NCI-H2107 treated with DMSO at 0.1 percent for 48 hours (cell line): Measurements from ENCODE around the gene DGAT2L6.

ENCODE experiments used
- DNase-seq: peaks from one replicate; lab custom pipeline; 2025; ENCODE audit not compliant: unreplicated experiment; lab: John Stamatoyannopoulos, UW

The DGAT2L6 gene

DNA sequence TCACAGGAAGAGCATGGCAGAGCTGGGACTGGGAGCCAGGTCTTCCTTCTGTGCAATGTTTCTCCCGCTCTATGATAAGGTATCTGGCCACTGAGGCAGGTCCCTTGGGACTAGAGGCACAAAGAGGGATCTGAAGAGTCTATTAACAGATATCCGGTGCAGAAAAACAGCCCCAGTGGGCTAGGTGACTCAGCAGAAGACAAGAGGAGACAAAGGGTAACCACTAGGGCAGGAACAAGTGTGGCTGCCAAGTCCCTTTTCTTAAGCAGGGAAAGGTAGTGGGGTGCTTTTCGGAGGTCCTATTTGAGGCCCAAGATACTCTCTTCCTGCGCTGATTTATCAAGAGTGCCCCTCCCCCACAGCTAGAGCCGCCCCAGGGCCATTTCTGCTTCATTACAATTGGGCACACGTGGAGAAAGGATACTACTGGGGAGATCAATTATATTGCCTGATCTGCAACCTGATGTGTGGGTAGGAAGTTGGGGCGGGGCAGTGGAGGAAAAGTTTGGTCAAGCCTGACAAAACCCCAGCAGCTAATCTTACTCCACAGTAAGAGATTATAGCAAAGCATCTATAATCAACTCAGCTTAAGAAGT, at the start of gene DGAT2L6:
Gene DGAT2L6 (plus strand): TSS at position 546 of the 596 bp plus-strand sequence. CDS start 100 bp downstream, outside the sequence.
- DNase-seq = peak; percentile 19

DNA sequence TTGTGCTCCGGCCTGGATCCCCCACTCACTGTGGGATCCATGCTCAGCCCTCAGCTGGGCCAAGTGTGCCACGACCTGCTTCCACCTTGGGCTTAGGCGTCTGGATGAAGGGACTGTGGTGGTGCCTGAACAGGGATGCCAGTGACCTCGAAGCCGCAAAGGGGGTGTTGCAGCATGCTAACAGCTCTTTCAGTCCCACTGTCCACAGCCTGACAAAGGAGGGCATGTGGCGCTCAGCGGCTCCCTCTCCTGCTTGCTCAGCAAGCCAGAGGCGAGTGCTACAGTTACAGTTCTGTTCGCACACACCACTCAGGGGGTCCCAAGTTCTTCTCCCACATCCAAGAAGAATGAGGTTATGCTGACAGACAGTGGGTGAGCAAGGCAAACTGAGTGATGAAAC, 49.2 kb upstream of the DGAT2L6 start:
- no peak for DNase-seq

DNA sequence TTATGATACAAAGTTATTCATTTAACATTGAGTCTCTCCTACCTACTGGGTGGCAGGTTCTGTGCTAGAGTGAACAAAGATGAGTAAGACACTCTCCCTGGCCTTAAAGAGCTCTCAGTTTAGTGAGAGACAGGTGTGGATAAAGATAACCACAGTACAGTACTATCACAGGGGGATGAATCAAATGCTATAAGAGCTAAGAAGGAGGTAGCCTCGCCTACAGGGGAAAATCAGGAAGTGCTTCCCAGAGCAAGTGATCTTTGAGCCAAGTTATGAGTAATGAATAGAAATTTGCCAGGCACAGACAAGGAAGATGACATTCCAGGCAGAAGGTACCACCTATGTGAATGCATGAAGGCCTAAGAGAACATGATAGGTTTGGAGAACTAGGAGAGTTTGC, 47.5 kb upstream of the DGAT2L6 start:
- DNase-seq = no peak

DNA sequence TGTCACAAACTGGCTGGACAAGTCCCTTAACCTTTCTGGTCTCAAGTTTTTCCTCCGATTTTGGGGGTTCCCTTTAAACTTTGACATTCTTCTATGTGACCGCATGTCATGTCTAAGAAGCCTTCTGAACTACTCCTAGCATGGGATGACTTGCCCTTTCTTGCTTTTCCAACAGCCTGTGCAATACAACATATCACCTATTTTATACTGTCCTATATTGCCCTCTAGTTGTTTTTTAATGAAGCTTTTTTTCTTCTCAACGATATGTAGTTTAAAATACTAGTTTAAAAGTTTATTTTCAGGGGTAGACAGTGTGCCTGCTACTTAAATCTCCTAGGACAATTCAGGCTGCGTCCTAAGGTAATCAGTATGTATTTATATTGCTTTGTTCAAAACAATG, 45.1 kb upstream of the DGAT2L6 start:
- no peak for DNase-seq

- no peak for DNase-seq
Observed at GRCh38 chrX:70132877-70133302, 44.4 kb upstream of the DGAT2L6 start.

DNA sequence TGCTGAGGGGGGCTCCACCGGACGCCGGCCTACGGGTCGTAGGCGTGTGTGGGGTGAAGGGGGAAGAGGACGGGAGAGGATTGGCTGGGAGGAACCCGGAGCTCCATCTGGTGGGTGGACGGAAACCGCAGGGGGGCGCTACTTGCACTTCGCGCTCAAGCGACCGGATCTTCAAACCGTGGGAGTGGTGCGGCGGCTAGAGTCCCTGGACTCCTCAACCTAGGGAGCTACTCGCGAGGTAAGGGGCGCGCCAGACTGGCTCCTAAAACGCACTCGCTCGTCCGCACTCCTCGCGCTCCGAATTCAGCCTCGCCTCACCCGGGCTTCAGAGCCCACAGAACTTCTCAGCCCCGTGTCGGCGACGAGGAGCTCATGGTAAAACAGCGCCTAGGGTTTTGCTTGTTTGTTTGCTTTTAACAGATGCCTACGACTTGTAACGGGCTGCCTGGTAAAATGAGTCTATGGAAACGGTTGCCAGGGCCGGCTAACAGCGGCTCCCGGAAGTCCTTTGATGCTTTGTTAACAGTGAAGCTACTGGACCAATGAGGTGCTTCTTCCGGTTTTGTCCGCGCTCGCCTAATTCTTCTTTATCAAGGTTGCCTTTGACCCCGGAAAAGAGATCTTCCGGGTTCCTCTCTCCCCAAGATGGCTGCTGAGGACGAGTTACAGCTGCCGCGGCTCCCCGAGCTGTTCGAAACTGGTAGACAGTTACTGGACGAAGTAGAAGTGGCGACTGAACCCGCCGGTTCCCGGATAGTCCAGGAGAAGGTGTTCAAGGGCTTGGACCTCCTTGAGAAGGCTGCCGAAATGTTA, 43.8 kb upstream of the DGAT2L6 start, which contains the start of gene IGBP1:
Gene IGBP1 (plus strand): TSS at position 145 of the 813 bp plus-strand sequence. CDS start 501 bp downstream, at position 646.
- peak; percentile 94 for DNase-seq

DNA sequence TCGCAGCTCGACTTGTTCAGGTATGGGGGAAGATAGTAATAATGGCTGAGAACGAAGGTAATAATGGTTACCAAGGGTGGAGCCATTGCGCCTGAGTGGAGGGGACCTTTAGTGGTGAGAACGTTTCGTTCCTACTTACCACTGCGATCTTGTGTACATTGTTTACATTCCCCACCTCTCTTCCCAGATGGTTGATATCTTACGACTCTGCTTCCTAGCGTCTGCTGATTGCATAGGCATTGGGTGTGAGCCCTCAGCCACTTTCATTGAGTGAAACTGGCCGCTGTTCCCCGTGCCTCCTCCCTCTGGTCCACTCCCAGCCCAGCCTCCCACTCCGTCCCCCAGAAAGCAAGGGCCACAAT, 43.2 kb upstream of the DGAT2L6 start:
- DNase-seq = no peak

GRCh38 chrX:70138622-70139021, 38.7 kb upstream of the DGAT2L6 start:
- no peak for DNase-seq

DNA sequence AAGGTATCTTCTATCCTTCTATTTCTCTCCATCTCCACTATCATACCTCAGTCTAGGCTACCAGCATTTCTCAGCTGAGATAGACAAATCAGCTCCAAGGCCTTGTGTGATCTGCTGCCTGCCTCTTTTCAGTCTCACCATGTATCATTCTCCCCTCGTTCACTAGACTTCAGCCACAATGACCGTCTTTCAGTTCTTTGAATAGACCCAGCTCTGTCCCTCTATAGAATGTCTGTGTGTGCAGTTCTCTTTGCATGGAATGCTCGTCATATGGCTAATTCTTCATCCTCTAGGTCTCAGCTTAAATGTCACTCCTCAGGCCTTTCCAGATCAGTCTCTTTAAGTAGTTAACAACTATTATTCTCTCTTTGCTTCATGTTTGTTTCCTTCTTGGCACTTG, 37.5 kb upstream of the DGAT2L6 start:
- no peak for DNase-seq

DNA sequence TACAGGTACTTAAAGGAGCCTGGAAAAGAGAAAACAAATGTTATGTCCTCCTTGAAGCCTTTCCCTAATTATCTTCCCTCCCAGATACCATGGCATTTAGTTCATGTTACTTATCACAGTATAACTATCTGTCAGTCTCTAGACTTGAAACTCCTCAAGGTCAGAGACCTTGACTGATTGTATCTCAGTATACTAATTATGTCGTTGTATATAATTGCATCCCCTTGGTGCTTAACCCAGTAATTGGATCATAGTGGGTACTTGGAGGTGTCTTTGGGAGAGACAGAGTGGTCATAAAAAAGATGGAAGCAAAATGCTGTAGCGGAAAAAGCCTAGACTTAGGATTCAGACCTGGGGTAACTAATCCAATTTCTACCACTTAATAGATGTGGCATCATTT, 35.9 kb upstream of the DGAT2L6 start:
- no peak for DNase-seq

DNA sequence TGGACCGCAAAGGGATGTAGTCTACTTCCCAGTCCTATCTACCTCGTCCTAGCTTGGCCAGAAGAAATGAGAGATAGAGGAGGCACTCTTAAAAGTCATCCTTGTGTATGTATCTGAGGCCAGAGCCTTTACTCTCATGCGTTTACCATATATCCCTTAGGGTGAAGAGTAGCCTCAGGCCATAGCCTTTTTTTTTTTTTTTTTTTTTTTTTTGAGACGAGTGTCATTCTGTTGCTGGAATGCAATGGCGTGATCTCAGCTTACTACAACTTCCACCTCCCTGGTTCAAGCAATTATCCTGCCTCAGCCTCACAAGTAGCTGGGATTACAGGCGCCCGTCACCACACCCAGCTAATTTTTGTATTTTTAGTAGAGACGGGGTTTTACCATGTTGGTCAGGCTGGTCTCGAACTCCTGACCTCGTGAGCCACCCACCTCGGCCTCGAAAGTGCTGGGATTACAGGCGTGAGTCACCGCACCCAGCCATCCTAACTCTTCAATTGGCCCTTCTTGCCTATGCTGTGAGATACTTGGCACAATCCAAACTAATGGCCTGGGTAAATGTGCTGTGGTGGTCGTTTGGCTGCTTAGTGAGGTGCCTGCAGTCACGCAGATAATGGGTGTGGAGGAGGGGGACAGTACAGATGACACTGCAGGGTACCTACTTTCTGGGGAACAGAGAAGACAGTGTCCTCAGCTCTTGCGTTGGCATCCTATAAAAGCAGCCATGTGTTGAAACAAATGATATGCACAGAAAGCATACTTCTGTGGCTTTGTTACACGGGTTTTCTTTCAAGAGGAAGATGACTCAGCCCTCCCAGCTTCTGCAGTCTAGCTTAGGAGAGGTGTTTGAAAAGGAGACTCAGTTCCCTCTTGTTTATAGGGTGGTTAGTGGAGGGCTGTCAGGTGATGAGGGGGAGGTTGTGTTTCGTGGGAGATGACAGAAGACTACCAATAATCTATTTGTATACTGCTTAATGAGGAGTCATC, 10.4 kb upstream of the DGAT2L6 start:
- no peak for DNase-seq

- no peak for DNase-seq
Observed at GRCh38 chrX:70168238-70169188, 8.8 kb upstream of the DGAT2L6 start.

DNA sequence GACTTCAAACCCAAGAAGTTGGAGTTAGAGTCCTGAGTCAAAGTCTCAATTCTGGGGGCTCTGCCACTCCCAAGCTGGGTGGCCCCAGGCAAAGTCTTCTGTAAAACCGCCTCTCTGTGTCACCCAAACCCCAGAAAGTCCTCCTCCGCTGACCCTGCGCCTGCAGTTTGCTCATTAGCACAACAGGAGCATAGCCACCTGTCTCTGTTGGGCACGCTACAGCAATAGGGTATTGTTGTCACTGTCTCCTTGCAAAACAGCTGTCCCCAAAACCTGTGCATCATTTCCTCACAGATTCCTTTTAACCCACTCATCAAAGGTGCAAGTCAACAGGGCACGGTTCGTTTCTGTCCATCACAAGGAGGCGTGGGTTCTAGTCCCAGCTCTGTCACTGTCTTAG, 8.0 kb upstream of the DGAT2L6 start:
- no peak for DNase-seq

DNA sequence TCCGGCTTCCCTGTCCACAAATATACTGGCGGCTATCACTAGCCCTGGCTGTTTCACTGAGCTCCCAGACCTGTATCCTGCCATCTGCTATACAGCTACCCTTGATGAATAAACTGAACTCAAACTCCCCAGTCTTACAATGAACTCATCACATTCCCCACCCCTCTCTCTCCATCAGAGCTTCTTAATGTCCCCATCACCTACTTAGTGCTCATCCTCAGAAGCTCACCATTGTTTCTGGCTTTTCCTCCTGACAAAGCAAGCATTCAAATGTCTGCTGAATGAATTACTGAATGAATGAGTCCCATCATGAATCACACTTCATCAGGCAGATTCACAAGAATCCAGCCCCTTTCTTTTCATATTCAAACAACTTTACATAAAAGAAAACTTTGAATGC, 5.7 kb upstream of the DGAT2L6 start:
- DNase-seq = no peak

DNA sequence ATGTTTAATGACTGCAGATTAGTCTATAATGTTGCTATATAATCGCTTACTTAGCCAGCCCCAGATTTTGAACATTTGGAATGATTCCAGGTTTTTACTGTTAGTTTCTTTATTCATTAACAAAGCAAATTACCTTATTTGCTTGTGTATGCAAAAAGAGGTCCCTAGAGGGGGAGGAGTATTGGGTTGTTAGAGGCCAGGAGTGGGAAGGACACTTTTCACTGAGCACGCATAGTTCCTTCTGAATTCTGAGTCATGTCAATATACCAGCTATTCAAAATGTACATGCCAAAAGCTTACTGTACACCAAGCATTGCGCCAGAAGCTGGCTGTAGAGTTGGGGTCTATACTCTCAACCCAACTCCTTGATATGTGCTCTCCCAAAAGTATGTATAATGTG, 5.1 kb upstream of the DGAT2L6 start:
- DNase-seq = no peak

GRCh38 chrX:70172964-70173363, 4.3 kb upstream of the DGAT2L6 start:
- no peak for DNase-seq

DNA sequence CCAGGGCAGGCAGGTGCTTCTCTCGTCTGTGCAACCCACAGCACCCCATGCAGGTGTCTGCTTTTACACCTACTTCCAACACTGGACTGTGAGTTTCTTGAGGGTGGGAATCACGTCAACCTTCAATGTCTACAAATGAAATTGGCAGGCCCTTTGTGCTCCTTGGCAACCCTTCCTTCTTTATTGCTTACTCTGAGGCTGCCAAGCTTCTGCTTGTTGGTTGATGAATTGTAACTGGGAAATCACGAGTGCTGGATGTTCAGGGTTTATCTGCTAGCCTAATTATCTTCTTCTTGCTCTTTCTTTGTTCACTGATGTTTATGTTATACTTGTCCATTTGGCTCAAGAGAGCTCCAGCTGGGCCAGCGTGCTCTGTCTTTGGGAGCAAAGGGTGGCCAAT, 2.5 kb upstream of the DGAT2L6 start:
- no peak for DNase-seq

GRCh38 chrX:70175338-70175737, 1.9 kb upstream of the DGAT2L6 start:
- DNase-seq = no peak

GRCh38 chrX:70183091-70183490, 5.8 kb downstream of the DGAT2L6 start:
- no peak for DNase-seq

- no peak for DNase-seq
Observed at GRCh38 chrX:70190225-70190624, 12.9 kb downstream of the DGAT2L6 start.
